Pulmonary artery endothelial cell (primary cell): ENCODE data around the gene BTBD18. TPM values are rescaled to one million over a fixed set of nuclear protein-coding genes. Genes with fewer than 3 reads are reported as not detected.
A peak's percentile ranks its signal among the peaks of the same experiment; 100 is the strongest.

Experiments
- DNase-seq: peaks from one replicate; pipeline ENCODE4 v3.0.0-alpha.2; 2011; ENCODE audit warnings: low read depth, low spot score
- total RNA-seq: library from RNA; depleted of rRNA; stranded (reverse); fragments of >200 nt; gene quantifications from 2 replicates; pipeline ENCODE4 v1.2.3, GENCODE V29; 2014

The BTBD18 gene
- not detected in 2 replicates for total RNA-seq

GRCh38 chr11:57751676-57752253 is at the start of gene BTBD18:
TSS of gene BTBD18 (minus strand) at chr11:57751819. CDS start at chr11:57751188, 631 bp downstream.
- DNase-seq: no peak

GRCh38 chr11:57801183-57801485 is 49.5 kb upstream of the BTBD18 start:
- DNase-seq: peak; percentile 39

- no peak for DNase-seq
These were observed 49.0 kb upstream of the BTBD18 start for GRCh38 chr11:57800444-57801182.

GRCh38 chr11:57798905-57799559 is 47.4 kb upstream of the BTBD18 start:
- no peak for DNase-seq

GRCh38 chr11:57793351-57794115 is 41.9 kb upstream of the BTBD18 start:
- DNase-seq: no peak

GRCh38 chr11:57792870-57793269 is 41.3 kb upstream of the BTBD18 start:
- DNase-seq: no peak

- DNase-seq: no peak
These were observed 40.5 kb upstream of the BTBD18 start for GRCh38 chr11:57792060-57792541.

GRCh38 chr11:57791321-57792059 is 39.9 kb upstream of the BTBD18 start:
- DNase-seq: no peak

- DNase-seq: no peak
These were observed 37.1 kb upstream of the BTBD18 start for GRCh38 chr11:57788703-57789088.

- no peak for DNase-seq
These were observed 36.5 kb upstream of the BTBD18 start for GRCh38 chr11:57787920-57788702.

GRCh38 chr11:57787006-57787604 is 35.5 kb upstream of the BTBD18 start:
- DNase-seq: no peak

- DNase-seq: no peak
These were observed 34.8 kb upstream of the BTBD18 start for GRCh38 chr11:57786436-57786835.

- DNase-seq: no peak
These were observed 33.5 kb upstream of the BTBD18 start for GRCh38 chr11:57785072-57785471.

- DNase-seq: no peak
These were observed 29.9 kb upstream of the BTBD18 start for GRCh38 chr11:57781529-57781943.

GRCh38 chr11:57779276-57779675 is 27.7 kb upstream of the BTBD18 start:
- DNase-seq: no peak

GRCh38 chr11:57778318-57779037 is 26.9 kb upstream of the BTBD18 start:
- peak; percentile 99 for DNase-seq

- DNase-seq: no peak
These were observed 26.3 kb upstream of the BTBD18 start for GRCh38 chr11:57777969-57778317.

- no peak for DNase-seq
These were observed 25.1 kb upstream of the BTBD18 start for GRCh38 chr11:57776577-57777210.

GRCh38 chr11:57776031-57776521 is 24.5 kb upstream of the BTBD18 start:
- DNase-seq: peak; percentile 69
